ENCODE data around the gene CASP10. TPM values are rescaled to one million over a fixed set of nuclear protein-coding genes. Genes with fewer than 3 reads are reported as not detected.

Gene CASP10
- total and polyA plus RNA-seq, 9 of the 15 experiments (the other 6 are each of a cell fraction or from before 2014, with no cell fraction given) = 7.1 to 20.4 (median 10.8) TPM

GRCh38 chr2:201158111-201158929, 24.6 kb upstream of the CASP10 start:
- peak; percentile 94 for ATAC-seq
- FAIRE-seq = peak; percentile 87
- Histone ChIP-seq H3K27ac (ENCODE audit: extremely low read depth, low read depth, low read length) (peak overlapping the region; percentile 66), H3K36me3 (ENCODE audit: control insufficient read depth, insufficient read depth, low read length) (peaks cover 70% of the 10 kb centered on the region), H3K4me2 (ENCODE audit: insufficient read depth, low read length) (peak overlapping the region; percentile 42), H3K4me1 (replicated peaks in 1 of 2; ENCODE audit: control insufficient read depth in 2 of 2, insufficient read depth in 2 of 2, low read length in 2 of 2) (peaks cover 7 to 17% of the 10 kb centered on the region in 2 experiments; a peak in 4 of 5 replicates), H3K79me2 (ENCODE audit: control insufficient read depth, insufficient read depth, low read length) (peaks cover 2% of the 10 kb centered on the region; the same call in 1 of the 3 replicates), H3K9ac (ENCODE audit: insufficient read depth in 1 of 2, low read depth in 2 of 2, low read length in 2 of 2) (peak overlapping the region in 1 of 2 experiments; percentile 18; a peak in 1 of 4 replicates), H3K4me3 (no peak overlapping the region), H3K27me3 (ENCODE audit: control insufficient read depth in 2 of 2, insufficient read depth in 2 of 2, low read length in 2 of 2) (no peaks in the 10 kb centered on the region), H3K9me3 (replicated peaks; ENCODE audit: control insufficient read depth, insufficient read depth, low read depth, low read length) (no peaks in the 10 kb centered on the region), H2AFZ (ENCODE audit: low read depth, low read length) (peak overlapping the region; percentile 39; the same call in 1 of the 2 replicates), H4K20me1 (replicated peaks; ENCODE audit: control insufficient read depth, insufficient read depth, low read length) (no peaks in the 10 kb centered on the region), H3K9me1 (ENCODE audit: control insufficient read depth, insufficient read depth, low read length) (no peaks in the 10 kb centered on the region)
- peak; percentile 42 to 82 (median 60) for DNase-seq (ENCODE audit: extremely low read depth in 1 of 4, low spot score in 3 of 4)
- intact Hi-C loops (cut with micrococcal nuclease) (loop anchor here (1.0 to 5.0 kb wide), 4 partner anchors 40 to 253 kb away; partner anchors contain the start of genes NDUFB3 and ORC2), in situ Hi-C loops (cut with MboI) (no loop called here)
- POLR2A ChIA-PET = interaction anchor here (0.7 to 1.7 kb wide), 9 partner anchors 9 to 269 kb away, joined by 3 to 9 read pairs (median 4); partner anchors contain the start of genes CASP10, CFLAR, NIF3L1 and PPIL3
- no TSS peak for BruUV-seq (replicated peaks)
- 18% methylated on average over 4 of the region's 5 CpGs for WGBS (ENCODE audit: insufficient coverage, low coverage, missing lambda C conversion rate)
- CTCF ChIA-PET (ENCODE audit: low intra/inter-chr PET ratio) = interaction anchor here (1.3 to 1.6 kb wide), 2 partner anchors 40 to 256 kb away, joined by 8 to 12 read pairs; no protein-coding TSS in a partner anchor
- TF ChIP-seq EGR1 (conservative IDR thresholded peaks at IDR 0.05) = no peak
- TF ChIP-seq ZNF175 (CRISPR knock-in tag; IDR thresholded peaks at IDR 0.05; ENCODE audit: low read depth) = 0 out of 2 replicates have a peak, but pooled peaks have one; percentile 57
- no peak for TF ChIP-seq STAT5B (CRISPR knock-in tag; IDR thresholded peaks at IDR 0.05)
- TF ChIP-seq SRSF9 (IDR thresholded peaks at IDR 0.05; ENCODE audit: borderline replicate concordance, low read depth, low read length) = no peak
- no peak for TF ChIP-seq MEF2A (IDR thresholded peaks at IDR 0.05; ENCODE audit: control insufficient read depth, low read depth, low read length)
- TF ChIP-seq ZNF764 (CRISPR knock-in tag; IDR thresholded peaks at IDR 0.05; ENCODE audit: low read depth) = no peak
- TF ChIP-seq ZNF592 (IDR thresholded peaks at IDR 0.05) = peak; percentile 73
- peak; percentile 84 for TF ChIP-seq ESRRA (IDR thresholded peaks at IDR 0.05; ENCODE audit: borderline replicate concordance, low read depth)
- TF ChIP-seq SIRT6 (IDR thresholded peaks at IDR 0.05; ENCODE audit: low read depth, low read length) = no peak
- peak; percentile 66 for TF ChIP-seq FOSL1 (tag; conservative IDR thresholded peaks at IDR 0.05)
- TF ChIP-seq THAP12 (CRISPR knock-in tag; IDR thresholded peaks at IDR 0.05) = no peak
- TF ChIP-seq SIX5 (IDR thresholded peaks at IDR 0.05; ENCODE audit: borderline replicate concordance in 1 of 2, insufficient read depth in 1 of 2, low read depth in 1 of 2, low read length in 2 of 2) = no peak
- TF ChIP-seq SREBF1 (IDR thresholded peaks at IDR 0.05; ENCODE audit: borderline replicate concordance, low read depth, low read length) = no peak
- TF ChIP-seq ELF4 (CRISPR knock-in tag; IDR thresholded peaks at IDR 0.05) = no peak; the same call in 1 of the 2 replicates

Data from K562 (cell line).